ENCODE results near the gene ESPN.
"Not testable (repeated sequence)": the region's sequence is repeated elsewhere in the genome, so short reads cannot be mapped to it uniquely, and the experiment has no call there.

GRCh38 chr1:6428453-6428852, 3.9 kb downstream of the ESPN start:
- TF ChIP-seq CTCF (optimal IDR thresholded peaks at IDR 0.05 in 1 of 3, IDR thresholded peaks at IDR 0.05 in 1 of 3, conservative IDR thresholded peaks at IDR 0.05 in 1 of 3; ENCODE audit: extremely low read depth in 1 of 3, insufficient read depth in 2 of 3, low read length in 3 of 3); EZH2 (IDR thresholded peaks at IDR 0.05; ENCODE audit: low read length): not testable (repeated sequence)
